Natural killer cell treated with Interleukin-12 subunit alpha and Interleukin-12 subunit beta and Interleukin-15 and Interleukin-18, amount 100 ng/mL, for 72 hours (primary cell): ENCODE data around the gene PTPN4. TPM values are rescaled to one million over a fixed set of nuclear protein-coding genes. Genes with fewer than 3 reads are reported as not detected.
A peak's percentile ranks its signal among the peaks of the same experiment; 100 is the strongest.
"Not testable (repeated sequence)": the region's sequence is repeated elsewhere in the genome, so short reads cannot be mapped to it uniquely, and the experiment has no call there.

Experiments
- ATAC-seq, 2 donors: fragments of 150-1000 bp; cut with Tn5 transposase in 1 of 2; sonication (Bioruptor Pico), chemical (Tn5 transposase) in 1 of 2; 2 replicates each; pipeline ENCODE4 v1.10.0; 2021
- DNase-seq: peaks from one replicate; pipeline ENCODE4 v3.0.0; 2022; ENCODE audit warnings: low spot score
- H3K27ac Mint-ChIP-seq, 2 donors: 1 replicate in 1 of 2; 2 replicates in 1 of 2; pipeline ENCODE4 v1.8.0; 2022; ENCODE audit warnings: mixed read lengths in 2 of 2, mild to moderate bottlenecking in 1 of 2, moderate library complexity in 1 of 2
- H3K27me3 Mint-ChIP-seq, 2 donors: 1 replicate in 1 of 2; 2 replicates in 1 of 2; pipeline ENCODE4 v1.8.0; 2022; ENCODE audit warnings: mixed read lengths in 2 of 2
- H3K36me3 Mint-ChIP-seq: one replicate; pipeline ENCODE4 v1.8.0; 2022; ENCODE audit warnings: mixed read lengths
- H3K4me1 Mint-ChIP-seq, 2 donors: 1 replicate in 1 of 2; 2 replicates in 1 of 2; pipeline ENCODE4 v1.8.0; 2022; ENCODE audit warnings: low read depth in 2 of 2, mixed read lengths in 2 of 2, mild to moderate bottlenecking in 1 of 2
- H3K4me3 Mint-ChIP-seq: one replicate; pipeline ENCODE4 v1.8.0; 2022; ENCODE audit warnings: mixed read lengths
- H3K9me3 Mint-ChIP-seq: 2 replicates; pipeline ENCODE4 v1.8.0; 2022; ENCODE audit warnings: mixed read lengths
- total RNA-seq, 2 donors: library from RNA; stranded (reverse); gene quantifications; one replicate each; pipeline ENCODE4 v1.2.3, GENCODE V29; 2022

Gene PTPN4
- total RNA-seq, 2 donors from 2014 or later, result 56.5 to 80.8 TPM

DNA sequence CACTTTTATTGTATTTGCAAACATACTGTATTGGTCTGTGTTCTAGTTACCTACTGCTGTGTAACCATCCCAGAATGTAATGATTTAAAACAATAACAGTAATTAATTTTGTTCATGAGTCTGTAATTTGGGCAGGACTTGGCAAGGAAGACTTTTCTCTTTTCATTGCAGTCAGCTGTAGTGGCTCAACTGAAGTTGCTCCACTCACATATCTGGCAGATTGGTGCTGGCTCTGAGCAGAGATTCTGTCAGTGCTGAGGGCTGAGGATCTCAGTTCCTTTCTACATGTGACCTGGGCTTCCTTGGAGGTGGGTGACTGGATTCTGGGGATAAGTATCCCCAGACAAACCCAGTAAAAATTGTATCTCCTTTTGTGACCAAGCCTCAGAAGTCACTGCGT is 26.6 kb downstream of the PTPN4 start:
- Mint-ChIP-seq H3K27me3 (no peaks in the 10 kb centered on the region), H3K27ac (no peak overlapping the region), H3K36me3 (peaks cover 14% of the 10 kb centered on the region), H3K4me3 (no peak overlapping the region), H3K9me3 (no peaks in the 10 kb centered on the region), H3K4me1 (peaks cover 19 to 30% of the 10 kb centered on the region in 2 donors)
- no peak for ATAC-seq
- no peak for DNase-seq

DNA sequence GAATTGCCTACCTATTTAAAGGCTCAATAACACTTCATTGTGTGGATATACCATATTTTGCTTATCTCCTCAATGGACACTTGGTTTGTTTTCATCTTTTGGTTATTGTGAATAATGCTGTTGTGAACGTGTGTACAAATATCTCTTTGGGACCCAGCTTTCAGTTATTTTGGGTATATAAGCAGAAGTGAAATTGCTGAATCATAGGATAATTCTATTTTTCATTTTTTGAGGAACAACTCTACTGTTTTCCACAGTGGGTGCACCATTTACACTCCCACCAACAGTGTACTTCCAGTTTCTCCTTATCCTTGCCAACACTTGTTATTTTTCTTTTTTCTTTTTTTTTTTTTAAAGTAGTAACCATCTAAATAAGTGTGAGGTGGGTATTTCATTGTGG is 29.0 kb downstream of the PTPN4 start:
- Mint-ChIP-seq H3K27ac (no peak overlapping the region), H3K9me3 (peaks cover 4% of the 10 kb centered on the region), H3K36me3 (peaks cover 34% of the 10 kb centered on the region), H3K4me1 (peaks cover 14 to 21% of the 10 kb centered on the region in 2 donors), H3K27me3 (no peaks in the 10 kb centered on the region), H3K4me3 (no peak overlapping the region)
- no peak for ATAC-seq
- DNase-seq, result no peak

DNA sequence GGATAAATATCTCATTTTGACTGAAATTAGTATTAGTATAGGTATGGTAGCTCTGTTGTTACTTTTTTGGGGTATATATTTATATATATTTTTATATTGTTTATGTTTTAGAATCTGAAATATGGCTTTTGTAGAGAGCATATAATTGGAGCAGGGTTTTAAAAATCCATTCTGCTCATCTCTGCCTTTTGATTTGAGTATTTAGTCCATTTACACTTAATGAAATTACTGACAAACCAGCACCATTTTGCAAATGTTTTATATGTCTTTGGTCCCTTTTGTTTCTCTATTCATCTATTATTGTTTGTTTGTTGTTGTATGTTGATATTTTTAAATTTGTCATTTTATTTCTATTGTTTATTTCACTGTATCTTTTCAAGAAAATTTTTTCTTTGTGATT is 30.7 kb downstream of the PTPN4 start:
- H3K4me3 Mint-ChIP-seq, result no peak overlapping the region
- H3K27ac Mint-ChIP-seq, result no peak overlapping the region
- peaks cover 11 to 17% of the 10 kb centered on the region in 2 donors for H3K4me1 Mint-ChIP-seq
- H3K9me3 Mint-ChIP-seq, result peaks cover 4% of the 10 kb centered on the region
- H3K27me3 Mint-ChIP-seq, result no peaks in the 10 kb centered on the region
- H3K36me3 Mint-ChIP-seq, result peaks cover 34% of the 10 kb centered on the region
- no peak for ATAC-seq
- DNase-seq, result no peak

DNA sequence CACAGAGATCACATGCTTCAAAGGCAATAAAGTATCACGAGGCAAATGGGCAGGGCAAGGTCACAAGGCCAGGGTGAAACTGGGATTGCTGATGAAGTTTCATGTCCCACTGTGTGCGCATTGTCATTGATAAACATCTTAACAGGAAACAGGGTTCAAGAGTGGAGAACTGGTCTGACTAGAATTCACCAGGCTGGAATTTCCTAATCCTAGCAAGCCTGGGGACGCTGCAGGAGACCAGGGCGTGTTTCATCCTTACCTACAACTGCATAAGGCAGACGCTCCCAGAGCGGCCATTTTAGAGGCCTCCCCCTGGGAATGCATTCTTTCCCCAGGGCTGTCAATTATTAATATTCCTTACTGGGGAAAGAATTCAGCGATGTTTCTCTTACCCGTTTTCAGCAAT is 33.2 kb downstream of the PTPN4 start:
- peaks cover 4% of the 10 kb centered on the region for H3K9me3 Mint-ChIP-seq
- H3K4me3 Mint-ChIP-seq, result no peak overlapping the region
- peaks cover 34% of the 10 kb centered on the region for H3K36me3 Mint-ChIP-seq
- DNase-seq (no peak), ATAC-seq (no peak)
- H3K27ac Mint-ChIP-seq, result no peak overlapping the region
- H3K27me3 Mint-ChIP-seq, result no peaks in the 10 kb centered on the region
- peaks cover 9 to 13% of the 10 kb centered on the region in 2 donors for H3K4me1 Mint-ChIP-seq

DNA sequence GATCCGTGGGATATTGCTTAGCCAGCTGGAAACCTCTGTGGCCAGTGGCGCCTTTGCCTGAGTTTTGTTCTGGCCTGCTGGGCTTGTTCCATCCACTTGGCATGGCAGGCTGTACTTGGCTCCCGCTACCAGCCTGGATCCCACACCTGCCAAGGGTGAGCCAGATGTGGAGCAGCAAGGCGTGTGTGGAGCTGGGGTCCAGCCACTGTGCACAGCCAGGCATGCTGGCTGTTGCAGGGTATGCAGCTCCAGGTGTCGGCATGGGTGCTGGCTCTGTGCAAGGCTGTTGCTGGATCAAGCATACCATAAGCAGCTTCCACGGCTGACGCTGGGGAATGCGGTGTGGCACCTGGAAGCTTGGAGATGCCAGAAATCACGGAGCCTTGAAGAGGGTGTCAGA is 34.5 kb downstream of the PTPN4 start:
- no peak overlapping the region for H3K4me3 Mint-ChIP-seq
- peaks cover 4% of the 10 kb centered on the region for H3K9me3 Mint-ChIP-seq
- H3K36me3 Mint-ChIP-seq, result peaks cover 33% of the 10 kb centered on the region
- peaks cover 9% of the 10 kb centered on the region in 2 donors for H3K4me1 Mint-ChIP-seq
- DNase-seq, result no peak
- no peak overlapping the region for H3K27ac Mint-ChIP-seq
- ATAC-seq, result no peak
- H3K27me3 Mint-ChIP-seq, result no peaks in the 10 kb centered on the region

DNA sequence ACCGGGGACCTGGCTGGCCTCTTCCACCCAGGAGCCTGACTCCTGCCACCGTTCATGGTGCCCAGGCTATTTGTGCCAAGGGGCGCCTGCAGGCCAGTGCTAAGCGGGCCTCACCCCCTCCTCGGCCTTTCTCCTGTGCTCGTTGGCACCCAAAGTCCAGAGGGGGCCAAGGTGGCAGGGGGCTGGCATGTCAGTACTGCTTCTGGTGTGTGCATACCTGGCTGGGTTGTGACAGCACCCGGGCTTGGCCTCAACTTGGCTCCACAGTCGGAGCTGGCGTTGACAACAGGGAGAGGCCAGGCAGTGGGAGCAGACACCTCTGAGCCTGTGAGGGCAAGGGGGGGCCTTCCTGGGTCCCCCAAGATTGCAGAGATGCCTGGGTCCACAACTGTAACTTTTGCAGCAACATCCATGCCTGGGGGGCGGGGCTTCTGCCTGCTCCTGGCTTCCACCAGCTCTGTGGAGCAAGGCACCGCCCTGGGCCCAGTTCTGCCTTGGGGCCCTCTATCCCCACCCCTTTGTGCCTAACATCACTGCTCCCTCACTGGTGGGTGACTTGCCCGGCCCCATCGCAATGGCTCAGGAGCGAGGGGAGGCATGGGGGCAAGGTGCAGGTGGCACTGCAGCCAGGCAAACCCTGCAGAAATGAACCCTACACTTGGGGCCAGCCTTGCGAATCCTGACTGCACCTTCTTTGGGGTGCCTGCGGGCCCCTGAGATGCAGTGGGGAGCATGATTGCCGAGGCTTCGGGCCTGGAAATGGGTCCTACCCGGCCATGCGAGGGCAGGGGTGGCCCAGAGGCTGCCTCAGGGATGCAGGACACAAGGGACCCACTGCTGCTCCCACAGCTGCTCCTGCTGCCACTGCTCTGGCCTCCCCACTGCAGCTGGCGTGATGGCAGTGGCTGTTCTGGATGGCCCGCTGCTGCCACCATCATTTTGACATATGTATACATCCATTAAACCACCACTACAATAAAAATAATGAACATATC is 35.9 kb downstream of the PTPN4 start:
- Mint-ChIP-seq H3K9me3 (peaks cover 4% of the 10 kb centered on the region), H3K36me3 (peaks cover 26% of the 10 kb centered on the region), H3K27me3 (no peaks in the 10 kb centered on the region), H3K4me1 (peaks cover 11 to 12% of the 10 kb centered on the region in 2 donors), H3K4me3 (no peak overlapping the region), H3K27ac (no peak overlapping the region)
- peak in 1 of 2 donors; percentile 28 for ATAC-seq
- no peak for DNase-seq

DNA sequence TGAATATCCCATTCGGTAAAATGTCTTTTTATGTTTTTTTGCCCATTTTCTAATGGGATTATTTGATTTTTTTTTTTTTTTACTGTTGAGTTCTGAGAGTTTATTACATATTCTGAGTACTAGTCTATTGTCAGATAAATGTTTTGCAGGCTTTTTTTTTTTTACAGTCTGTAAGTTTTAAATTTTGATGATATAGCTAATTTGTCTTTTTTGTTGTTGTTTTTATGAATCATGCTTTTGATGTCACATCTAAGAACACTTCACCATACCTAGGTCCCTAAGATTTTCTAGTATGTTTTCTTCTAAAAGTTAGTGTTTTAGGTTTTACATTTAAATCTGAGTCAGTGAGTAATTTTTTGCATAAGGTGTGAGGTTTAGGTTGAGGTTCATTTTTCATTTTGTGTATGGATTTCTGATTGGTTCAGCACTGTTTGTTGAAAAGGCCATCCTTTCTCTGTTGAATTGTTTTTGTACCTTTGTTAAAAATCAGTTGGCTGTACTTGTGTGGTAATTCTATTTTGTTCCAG is 40.7 kb downstream of the PTPN4 start:
- peaks cover 10% of the 10 kb centered on the region for H3K36me3 Mint-ChIP-seq
- no peak overlapping the region for H3K27ac Mint-ChIP-seq
- peaks cover 34 to 39% of the 10 kb centered on the region in 2 donors for H3K4me1 Mint-ChIP-seq
- no peaks in the 10 kb centered on the region for H3K27me3 Mint-ChIP-seq
- no peak for ATAC-seq
- no peak overlapping the region for H3K4me3 Mint-ChIP-seq
- peaks cover 6% of the 10 kb centered on the region for H3K9me3 Mint-ChIP-seq
- no peak for DNase-seq

DNA sequence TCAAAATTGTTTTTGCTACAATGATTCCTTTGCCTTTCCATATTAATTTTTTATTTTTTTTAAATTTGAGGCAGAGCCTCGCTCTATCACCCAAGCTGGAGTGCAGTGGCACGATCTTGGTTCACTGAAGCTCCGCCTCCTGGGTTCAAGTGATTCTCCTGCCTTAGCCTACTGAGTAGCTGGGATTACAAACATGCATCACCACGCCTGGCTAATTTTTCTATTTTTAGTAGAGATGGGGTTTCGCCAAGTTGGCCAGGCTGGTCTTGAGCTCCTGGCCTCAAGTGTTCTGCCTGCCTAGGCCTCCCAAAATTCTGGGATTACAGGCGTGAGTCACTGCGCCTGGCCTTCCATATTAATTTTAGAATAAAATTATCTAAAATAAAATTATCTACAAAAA is 41.3 kb downstream of the PTPN4 start:
- peaks cover 34 to 39% of the 10 kb centered on the region in 2 donors for H3K4me1 Mint-ChIP-seq
- DNase-seq, result no peak

DNA sequence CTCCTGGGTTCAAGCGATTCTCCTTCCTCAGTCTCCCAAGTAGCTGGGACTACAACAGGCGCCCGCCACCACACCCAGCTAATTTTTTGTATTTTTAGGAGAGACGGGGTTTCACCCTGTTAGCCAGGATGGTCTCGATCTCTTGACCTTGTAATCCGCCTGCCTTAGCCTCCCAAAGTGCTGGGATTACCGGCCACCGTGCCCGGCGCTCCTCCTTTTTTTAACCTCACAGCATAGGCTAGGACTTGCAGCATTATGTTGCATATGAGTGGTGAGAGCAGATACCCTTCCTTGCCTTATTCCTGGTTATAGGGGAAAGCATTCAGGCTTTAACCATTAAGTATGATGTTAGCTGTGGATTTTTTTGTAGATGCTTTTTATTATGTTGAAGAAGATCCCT is 42.3 kb downstream of the PTPN4 start:
- H3K4me3 Mint-ChIP-seq, result not testable (repeated sequence)

More for the DNA sequence above, 41.3 kb downstream of the PTPN4 start:
- Mint-ChIP-seq H3K27ac (no peak overlapping the region), H3K27me3 (no peaks in the 10 kb centered on the region), H3K9me3 (peaks cover 6% of the 10 kb centered on the region), H3K4me3 (no peak overlapping the region), H3K36me3 (peaks cover 16% of the 10 kb centered on the region)
- ATAC-seq, result no peak

DNA sequence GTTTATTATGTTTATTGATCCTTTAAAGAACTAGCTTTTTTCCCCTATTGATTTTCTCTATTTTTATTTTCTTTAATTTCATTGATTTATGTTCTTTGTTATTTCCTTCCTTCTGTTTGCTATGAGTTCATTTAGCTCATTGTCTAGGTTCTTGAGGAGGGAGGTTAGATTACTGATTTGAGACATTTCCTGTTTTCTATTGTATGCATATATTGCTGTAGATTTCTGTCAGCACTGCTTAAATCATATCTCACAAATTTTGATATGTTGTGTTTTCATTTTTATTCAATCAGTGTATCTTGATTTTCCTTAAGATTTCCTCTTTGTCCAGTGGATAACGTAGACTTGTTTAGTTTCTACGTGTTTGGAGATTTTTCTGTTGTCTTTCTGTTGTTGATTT is 43.4 kb downstream of the PTPN4 start:
- H3K36me3 Mint-ChIP-seq, result peaks cover 17% of the 10 kb centered on the region
- peaks cover 36 to 48% of the 10 kb centered on the region in 2 donors for H3K4me1 Mint-ChIP-seq
- DNase-seq (no peak), ATAC-seq (no peak)
- peaks cover 6% of the 10 kb centered on the region for H3K9me3 Mint-ChIP-seq
- H3K27me3 Mint-ChIP-seq, result no peaks in the 10 kb centered on the region
- H3K4me3 Mint-ChIP-seq, result no peak overlapping the region
- no peak overlapping the region for H3K27ac Mint-ChIP-seq

More for the DNA sequence above, 42.3 kb downstream of the PTPN4 start:
- Mint-ChIP-seq H3K4me1 (peaks cover 36 to 48% of the 10 kb centered on the region in 2 donors), H3K36me3 (peaks cover 17% of the 10 kb centered on the region)
- H3K9me3 Mint-ChIP-seq, H3K27ac Mint-ChIP-seq, H3K27me3 Mint-ChIP-seq, DNase-seq, ATAC-seq: not testable (repeated sequence)

DNA sequence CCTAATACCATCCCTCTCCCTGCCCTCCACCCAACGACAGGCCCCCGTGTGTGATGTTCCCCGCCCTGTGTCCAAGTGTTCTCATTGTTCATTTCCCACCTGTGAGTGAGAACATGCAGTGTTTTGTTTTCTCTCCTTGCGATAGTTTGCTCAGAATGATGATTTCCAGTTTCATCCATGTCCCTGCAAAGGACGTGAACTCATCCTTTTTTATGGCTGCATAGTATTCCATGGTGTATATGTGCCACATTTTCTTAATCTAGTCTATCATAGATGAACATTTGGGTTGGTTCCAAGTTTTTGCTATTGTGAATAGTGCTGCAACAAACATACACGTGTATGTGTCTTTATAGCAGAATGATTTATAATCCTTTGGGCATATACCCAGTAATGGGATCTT is 44.7 kb downstream of the PTPN4 start:
- not testable (repeated sequence) for H3K4me3 Mint-ChIP-seq, H3K27ac Mint-ChIP-seq, H3K9me3 Mint-ChIP-seq, H3K27me3 Mint-ChIP-seq, DNase-seq, ATAC-seq
- H3K4me1 Mint-ChIP-seq, result peaks cover 36 to 49% of the 10 kb centered on the region in 2 donors
- peaks cover 17% of the 10 kb centered on the region for H3K36me3 Mint-ChIP-seq

DNA sequence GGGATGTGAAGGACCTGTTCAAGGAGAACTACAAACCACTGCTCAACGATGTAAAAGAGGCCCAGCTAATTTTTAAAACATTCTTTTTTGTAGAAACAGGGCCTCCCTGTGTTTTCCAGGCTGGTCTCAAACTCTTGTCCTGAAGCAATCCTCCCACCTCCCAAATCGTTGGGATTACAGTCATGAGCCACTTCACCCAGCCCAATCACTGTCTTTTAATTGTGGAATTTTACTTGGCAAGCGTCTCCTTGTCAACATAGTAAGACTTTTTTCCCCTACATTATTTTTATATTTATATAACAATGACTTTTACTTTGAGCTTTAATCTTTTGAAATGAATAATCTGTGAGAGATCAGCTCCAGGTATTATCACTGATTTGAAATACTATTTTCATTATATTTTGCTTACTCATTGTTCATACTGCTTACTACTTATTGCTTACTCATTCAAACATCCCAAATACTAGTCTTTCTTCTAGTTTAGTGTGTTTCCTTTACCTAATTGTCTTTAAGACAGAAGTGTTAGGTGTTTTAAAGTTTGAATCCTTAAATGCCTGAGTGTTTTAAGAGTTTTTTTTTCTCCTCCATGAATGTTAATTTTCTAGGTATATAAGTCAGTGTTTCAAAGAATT is 48.9 kb downstream of the PTPN4 start:
- Mint-ChIP-seq H3K9me3 (peaks cover 6% of the 10 kb centered on the region), H3K36me3 (peaks cover 17% of the 10 kb centered on the region), H3K27me3 (no peaks in the 10 kb centered on the region), H3K4me1 (peaks cover 13 to 29% of the 10 kb centered on the region in 2 donors), H3K4me3 (no peak overlapping the region), H3K27ac (peak overlapping the region in 1 of 2 donors; percentile 2)
- DNase-seq (no peak), ATAC-seq (no peak)

DNA sequence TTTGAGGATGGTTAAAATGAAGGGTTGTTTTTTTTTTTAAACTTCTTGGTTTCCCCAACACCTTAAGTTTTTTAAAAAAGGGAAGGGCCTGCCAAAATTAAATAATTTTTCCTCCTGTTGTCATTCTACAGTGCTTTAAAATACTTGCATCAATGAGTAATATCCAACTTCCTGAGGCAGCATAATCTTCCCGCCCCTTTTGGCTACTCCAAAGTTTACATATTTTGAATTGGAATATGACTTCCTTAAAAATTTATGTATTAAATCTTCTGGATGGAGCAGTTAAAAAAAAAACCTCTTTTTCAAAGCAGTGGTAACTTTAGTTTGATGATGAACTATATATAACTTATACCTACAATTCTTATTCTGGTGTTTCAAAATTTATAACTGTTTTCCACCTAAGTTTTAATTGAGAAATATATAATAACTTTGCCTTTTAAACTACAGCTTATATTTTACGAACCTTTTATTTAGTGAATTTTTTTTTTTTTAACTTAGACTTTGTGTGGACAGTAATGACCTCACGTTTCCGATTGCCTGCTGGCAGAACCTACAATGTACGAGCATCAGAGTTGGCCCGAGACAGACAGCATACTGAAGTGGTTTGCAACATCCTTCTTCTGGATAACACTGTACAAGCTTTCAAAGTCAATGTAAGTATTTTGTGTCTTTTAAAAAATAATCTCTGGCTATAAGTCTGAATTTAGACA is 49.8 kb downstream of the PTPN4 start:
- Mint-ChIP-seq H3K36me3 (peaks cover 15% of the 10 kb centered on the region), H3K27me3 (no peaks in the 10 kb centered on the region), H3K9me3 (peaks cover 6% of the 10 kb centered on the region), H3K4me3 (no peak overlapping the region), H3K27ac (peak overlapping the region in 1 of 2 donors; percentile 33), H3K4me1 (peaks cover 9 to 22% of the 10 kb centered on the region in 2 donors)
- no peak for ATAC-seq
- DNase-seq, result no peak
